Right lung (tissue), 5 donors: ENCODE measurements around the gene PRKRIP1. TPM values are rescaled to one million over a fixed set of nuclear protein-coding genes. Genes with fewer than 3 reads are reported as not detected.
A peak's percentile ranks its signal among the peaks of the same experiment; 100 is the strongest.
"Not testable (repeated sequence)": the region's sequence is repeated elsewhere in the genome, so short reads cannot be mapped to it uniquely, and the experiment has no call there.

Source experiments
- DNase-seq, 2 donors: peaks; one replicate each; pipeline ENCODE4 v3.0.0-alpha.2; 2013
- polyA plus RNA-seq, 5 donors: library from polyadenylated mRNA; unstranded; fragments of 120-200 nt; gene quantifications; one replicate each; pipeline versions ENCODE4 v1.2.1 to v1.2.3, GENCODE V29; 2013; ENCODE audit warnings: inconsistent platforms in 1 of 5, low replicate concordance in 1 of 5; ENCODE audit not compliant: insufficient read length in 5 of 5, insufficient read depth in 1 of 5

The PRKRIP1 gene
- polyA plus RNA-seq, 5 donors, result 38.1 to 44.9 (median 42.2) TPM

- DNase-seq, result no peak
Observed at GRCh38 chr7:102429141-102429899, 33.2 kb downstream of the PRKRIP1 start.

GRCh38 chr7:102431617-102432298 is 35.6 kb downstream of the PRKRIP1 start:
- DNase-seq, result no peak

GRCh38 chr7:102432442-102433218 is 36.5 kb downstream of the PRKRIP1 start:
- peak in 1 of 2 donors; percentile 6 for DNase-seq

- DNase-seq, result peak; percentile 64 to 69
Observed at GRCh38 chr7:102433219-102434038, 37.3 kb downstream of the PRKRIP1 start, which contains the start of gene ORAI2. Gene ORAI2 (plus strand): TSS chr7:102433575. CDS start chr7:102438957, 5,382 bp downstream.

GRCh38 chr7:102434039-102434486 is 37.9 kb downstream of the PRKRIP1 start:
- no peak for DNase-seq

- DNase-seq, result no peak
Observed at GRCh38 chr7:102436118-102436517, 40.0 kb downstream of the PRKRIP1 start.

- DNase-seq, result no peak
Observed at GRCh38 chr7:102439963-102440795, 44.0 kb downstream of the PRKRIP1 start.

- DNase-seq, result no peak
Observed at GRCh38 chr7:102444961-102445673, 49.0 kb downstream of the PRKRIP1 start.

GRCh38 chr7:102445674-102446071 is 49.5 kb downstream of the PRKRIP1 start:
- no peak for DNase-seq

GRCh38 chr7:102446387-102447156 is 50.4 kb downstream of the PRKRIP1 start:
- DNase-seq, result no peak

GRCh38 chr7:102447311-102447710 is 51.1 kb downstream of the PRKRIP1 start:
- no peak for DNase-seq

- no peak for DNase-seq
Observed at GRCh38 chr7:102449136-102449535, 53.0 kb downstream of the PRKRIP1 start.

GRCh38 chr7:102450242-102450641 is 54.1 kb downstream of the PRKRIP1 start:
- DNase-seq, result no peak

- no peak for DNase-seq
Observed at GRCh38 chr7:102451371-102452054, 55.4 kb downstream of the PRKRIP1 start.

GRCh38 chr7:102452451-102452850 is 56.3 kb downstream of the PRKRIP1 start:
- no peak for DNase-seq

GRCh38 chr7:102453319-102453718 is 57.2 kb downstream of the PRKRIP1 start:
- DNase-seq, result no peak

- DNase-seq, result no peak
Observed at GRCh38 chr7:102454468-102454867, 58.3 kb downstream of the PRKRIP1 start.

- DNase-seq, result not testable (repeated sequence)
Observed at GRCh38 chr7:102454932-102455331, 58.8 kb downstream of the PRKRIP1 start.
